ENCODE data around the gene CYP2C9. TPM values are rescaled to one million over a fixed set of nuclear protein-coding genes. Genes with fewer than 3 reads are reported as not detected.

The CYP2C9 gene
- polyA plus RNA-seq, 3 donors: 2.6 to 5.4 (median 2.9) TPM

GRCh38 chr10:95034401-95034800 is 95.9 kb downstream of the CYP2C9 start:
- no peak for DNase-seq (ENCODE audit: extremely low read depth in 1 of 11, low read depth in 9 of 11, low spot score in 4 of 11)

GRCh38 chr10:95035332-95036295 is 97.2 kb downstream of the CYP2C9 start:
- DNase-seq (ENCODE audit: extremely low read depth in 1 of 11, low read depth in 9 of 11, low spot score in 4 of 11): peak in 1 of 11 donors; percentile 11

GRCh38 chr10:95039281-95039680 is 100.8 kb downstream of the CYP2C9 start:
- DNase-seq (ENCODE audit: extremely low read depth in 1 of 11, low read depth in 9 of 11, low spot score in 4 of 11): no peak

Other genes starting within 250 kb of the CYP2C9 start
- under 1 TPM in 2 of 3 donors, not detected in 1; 0.07 to 0.29 TPM for gene CYP2C19, start 176.0 kb upstream of the CYP2C9 start, polyA plus RNA-seq (ENCODE audit: insufficient read length in 3 of 3)
- gene CYP2C8, start 130.8 kb downstream of the CYP2C9 start, polyA plus RNA-seq (ENCODE audit: insufficient read length in 3 of 3): 1 to 10 TPM; 2.5 to 5.7 (median 4.4) TPM

All from renal cortex interstitium (tissue), 11 donors.